PC-3 (cell line): ENCODE results near the gene SETMAR. TPM values are rescaled to one million over a fixed set of nuclear protein-coding genes. Genes with fewer than 3 reads are reported as not detected.

Source experiments
- ATAC-seq: fragments of 200-7000 bp; cut with Tn5 transposase; 2 replicates; pipeline ENCODE4 v1.9.1; 2020; ENCODE audit warnings: mild to moderate bottlenecking, moderate library complexity
- BruUV-seq: library from RNA; stranded (reverse); fragments of 400-500 nt; replicated peaks from 2 replicates; lab custom pipeline; 2021; lab: Mats Ljungman, UMichigan
- CTCF ChIA-PET: fragments of 300-600 bp; sonication (Branson Sonifier 250); formaldehyde crosslinking; loops from one replicate; lab custom pipeline; 2022; ENCODE audit warnings: antibody characterized with exemption; lab: Charles Lee
- POLR2A ChIA-PET: fragments of 300-600 bp; sonication (Branson Sonifier 250); formaldehyde crosslinking; loops from one replicate; lab custom pipeline; 2022; ENCODE audit warnings: antibody characterized with exemption; ENCODE audit not compliant: unreplicated experiment; lab: Charles Lee
- DNase-seq: peaks from one replicate; pipeline ENCODE4 v3.0.0-alpha.2; 2015
- H2AFZ ChIP-seq: fragments of 300-600 bp; sonication (generic); 2 replicates; pipeline ENCODE4 v1.6.0; 2016; ENCODE audit warnings: antibody characterized with exemption, low read length
- H3F3A ChIP-seq: fragments of 300-600 bp; sonication (generic); one replicate; pipeline ENCODE4 v1.6.0; 2017; ENCODE audit warnings: antibody characterized with exemption, low read length, control low read depth, mild to moderate bottlenecking; ENCODE audit not compliant: unreplicated experiment
- H3K27ac ChIP-seq: fragments of 300-600 bp; sonication (generic); 2 replicates; pipeline ENCODE4 v1.5.1; 2016; ENCODE audit warnings: mild to moderate bottlenecking, low read length
- H3K27me3 ChIP-seq: fragments of 300-600 bp; sonication (generic); 2 replicates; pipeline ENCODE4 v1.6.1; 2016; ENCODE audit warnings: low read length, mixed read lengths
- H3K36me3 ChIP-seq: fragments of 300-600 bp; sonication (generic); 2 replicates; pipeline ENCODE4 v1.6.1; 2016; ENCODE audit warnings: low read depth, mixed run types, low read length, mixed read lengths
- H3K4me1 ChIP-seq: fragments of 300-600 bp; sonication (generic); 2 replicates; pipeline ENCODE4 v1.5.1; 2016; ENCODE audit warnings: low read length; ENCODE audit not compliant: insufficient read depth
- H3K4me2 ChIP-seq: fragments of 300-600 bp; sonication (generic); 2 replicates; pipeline ENCODE4 v1.6.0; 2016; ENCODE audit warnings: low read length
- H3K4me3 ChIP-seq: fragments of 300-600 bp; sonication (generic); 2 replicates; pipeline ENCODE4 v1.5.1; 2016; ENCODE audit warnings: mild to moderate bottlenecking, low read length, mixed read lengths
- H3K79me2 ChIP-seq: fragments of 300-600 bp; sonication (generic); 2 replicates; pipeline ENCODE4 v1.6.1; 2017; ENCODE audit warnings: low read length, mixed read lengths
- H3K9ac ChIP-seq: fragments of 300-600 bp; sonication (generic); 2 replicates; pipeline ENCODE4 v1.6.0; 2016; ENCODE audit warnings: mild to moderate bottlenecking, low read length
- H3K9me2 ChIP-seq: fragments of 300-600 bp; sonication (generic); replicated peaks from 2 replicates; pipeline ENCODE4 v1.6.1; 2016; ENCODE audit warnings: mixed run types, low read length, mixed read lengths
- H3K9me3 ChIP-seq: fragments of 300-600 bp; sonication (generic); 2 replicates; pipeline ENCODE4 v1.6.1; 2016; ENCODE audit warnings: low read length, mixed read lengths
- H4K20me1 ChIP-seq: fragments of 300-600 bp; sonication (generic); 2 replicates; pipeline ENCODE4 v1.6.1; 2016; ENCODE audit warnings: low read length, mixed read lengths
- CTCF ChIP-seq: fragments of 300-600 bp; sonication (generic); conservative IDR thresholded peaks from 2 replicates; pipeline ENCODE4 v1.5.1; 2017; ENCODE audit warnings: antibody characterized with exemption, low read depth, mild to moderate bottlenecking, low read length
- EZH2 ChIP-seq: fragments of 300-600 bp; sonication (generic); IDR thresholded peaks from one replicate; pipeline ENCODE4 v1.6.1; 2017; ENCODE audit warnings: antibody characterized with exemption, mild to moderate bottlenecking, low read length; ENCODE audit not compliant: unreplicated experiment
- EZH2phosphoT487 ChIP-seq: fragments of 300-600 bp; sonication (generic); IDR thresholded peaks from 2 replicates; pipeline ENCODE4 v1.6.1; 2018; ENCODE audit warnings: mild to moderate bottlenecking, antibody characterized with exemption, low read length, borderline replicate concordance
- intact Hi-C: fragments of 100-400 bp; cut with micrococcal nuclease; formaldehyde crosslinking; loops from 2 replicates; pipeline ENCODE4 v1.9.0; 2023
- total RNA-seq: library from RNA; depleted of rRNA; stranded (reverse); fragments of >200 nt; gene quantifications from 2 replicates; pipeline ENCODE4 v1.2.3, GENCODE V29; 2014

SETMAR gene
- total RNA-seq, 1 experiment from 2014 or later = 17.5 TPM

- no peak overlapping the region for H3K9ac ChIP-seq
- no peak for DNase-seq
- H3K4me1 ChIP-seq = no peaks in the 10 kb centered on the region
- peak; percentile 77 for ATAC-seq
- no peaks in the 10 kb centered on the region for H3K36me3 ChIP-seq
- no peak overlapping the region for H3K4me2 ChIP-seq
- no peak for TF ChIP-seq EZH2phosphoT487
- TF ChIP-seq EZH2 = no peak
- no peak overlapping the region for H3K27ac ChIP-seq
- POLR2A ChIA-PET = no interaction called here
- no peaks in the 10 kb centered on the region for H4K20me1 ChIP-seq
- H2AFZ ChIP-seq = no peak overlapping the region
- intact Hi-C loops = no loop called here
- H3K79me2 ChIP-seq = no peaks in the 10 kb centered on the region
- H3K9me3 ChIP-seq = no peaks in the 10 kb centered on the region
- CTCF ChIA-PET = no interaction called here
- H3K27me3 ChIP-seq = no peaks in the 10 kb centered on the region
- no peaks in the 10 kb centered on the region for H3K9me2 ChIP-seq
- H3F3A ChIP-seq = no peaks in the 10 kb centered on the region
- BruUV-seq = no TSS peak
- H3K4me3 ChIP-seq = no peak overlapping the region
These were observed 17.1 kb downstream of the SETMAR start for GRCh38 chr3:4320096-4320911.

- no peak overlapping the region for H3K4me2 ChIP-seq
- H3K27me3 ChIP-seq = no peaks in the 10 kb centered on the region
- no peak overlapping the region for H2AFZ ChIP-seq
- H3K27ac ChIP-seq = no peak overlapping the region
- H3K9me3 ChIP-seq = no peaks in the 10 kb centered on the region
- no peak for DNase-seq
- H3K36me3 ChIP-seq = no peaks in the 10 kb centered on the region
- no peaks in the 10 kb centered on the region for H3F3A ChIP-seq
- H4K20me1 ChIP-seq = no peaks in the 10 kb centered on the region
- ChIA-PET POLR2A (no interaction called here), CTCF (no interaction called here)
- H3K79me2 ChIP-seq = no peaks in the 10 kb centered on the region
- intact Hi-C loops = no loop called here
- no TSS peak for BruUV-seq
- no peak overlapping the region for H3K9ac ChIP-seq
- no peaks in the 10 kb centered on the region for H3K4me1 ChIP-seq
- no peak for ATAC-seq
- H3K9me2 ChIP-seq = no peaks in the 10 kb centered on the region
- TF ChIP-seq CTCF (no peak), EZH2 (no peak), EZH2phosphoT487 (no peak)
- H3K4me3 ChIP-seq = no peak overlapping the region
These were observed 18.6 kb downstream of the SETMAR start for GRCh38 chr3:4321732-4322131.

GRCh38 chr3:4322635-4323034 lies 19.5 kb downstream of the SETMAR start:
- POLR2A ChIA-PET = no interaction called here
- Histone ChIP-seq H3F3A (no peaks in the 10 kb centered on the region), H3K27me3 (no peaks in the 10 kb centered on the region), H3K9ac (no peak overlapping the region), H3K79me2 (no peaks in the 10 kb centered on the region), H3K4me1 (no peaks in the 10 kb centered on the region), H3K4me3 (no peak overlapping the region), H3K9me2 (no peaks in the 10 kb centered on the region), H3K36me3 (no peaks in the 10 kb centered on the region), H2AFZ (no peak overlapping the region), H3K27ac (no peak overlapping the region), H4K20me1 (no peaks in the 10 kb centered on the region), H3K9me3 (no peaks in the 10 kb centered on the region), H3K4me2 (no peak overlapping the region)
- TF ChIP-seq CTCF = no peak
- no peak for TF ChIP-seq EZH2phosphoT487
- no peak for TF ChIP-seq EZH2
- intact Hi-C loops = no loop called here
- BruUV-seq = no TSS peak
- peak; percentile 38 for DNase-seq
- CTCF ChIA-PET = no interaction called here
- ATAC-seq = no peak
